CD4-positive, CD25-positive, alpha-beta regulatory T cell (primary cell): ENCODE measurements around the gene SPRED2. TPM values are rescaled to one million over a fixed set of nuclear protein-coding genes. Genes with fewer than 3 reads are reported as not detected.

Experiments used
- ATAC-seq, 2 donors: fragments of 150-1000 bp; cut with Tn5 transposase; one replicate each; pipeline ENCODE4 v1.10.0; 2021; ENCODE audit warnings: low read depth in 2 of 2, moderate number of reproducible peaks in 2 of 2, moderate library complexity in 1 of 2
- DNase-seq, 3 donors: peaks; one replicate each; pipeline versions ENCODE4 v3.0.0 to v3.0.0-alpha.2; 2012 to 2022; ENCODE audit warnings: mixed read lengths in 1 of 3
- H3K27ac ChIP-seq: one replicate; pipeline ENCODE4 v1.7.0; 2013; ENCODE audit warnings: mild to moderate bottlenecking, low read length; ENCODE audit not compliant: insufficient read depth, poor library complexity, severe bottlenecking
- H3K27me3 ChIP-seq: one replicate; pipeline ENCODE4 v1.7.0; 2013; ENCODE audit warnings: low read length; ENCODE audit not compliant: control insufficient read depth, insufficient read depth
- H3K36me3 ChIP-seq: one replicate; pipeline ENCODE4 v1.7.0; 2013; ENCODE audit warnings: mild to moderate bottlenecking, low read length, moderate library complexity; ENCODE audit not compliant: control insufficient read depth, insufficient read depth
- H3K4me1 ChIP-seq: 2 replicates; pipeline ENCODE4 v1.7.0; 2013; ENCODE audit warnings: mild to moderate bottlenecking, low read length; ENCODE audit not compliant: insufficient read depth, control insufficient read depth, poor library complexity, severe bottlenecking
- H3K4me3 ChIP-seq: one replicate; pipeline ENCODE4 v1.7.0; 2013; ENCODE audit warnings: low read depth, mild to moderate bottlenecking, low read length, moderate library complexity
- H3K9me3 ChIP-seq, 2 experiments: 1 replicate in 1 of 2; 2 replicates in 1 of 2; pipeline ENCODE4 v1.7.0; 2013; ENCODE audit warnings: low read length in 2 of 2, mild to moderate bottlenecking in 1 of 2, moderate library complexity in 1 of 2; ENCODE audit not compliant: control insufficient read depth in 2 of 2
- H3K27ac Mint-ChIP-seq, 3 donors: one replicate each; pipeline ENCODE4 v1.8.0; 2020 to 2022; ENCODE audit warnings: mild to moderate bottlenecking in 3 of 3, mixed read lengths in 3 of 3, moderate library complexity in 2 of 3
- H3K27me3 Mint-ChIP-seq: one replicate; pipeline ENCODE4 v1.8.0; 2022; ENCODE audit warnings: mild to moderate bottlenecking, mixed read lengths
- H3K36me3 Mint-ChIP-seq: one replicate; pipeline ENCODE4 v1.8.0; 2020; ENCODE audit warnings: mixed read lengths
- H3K4me1 Mint-ChIP-seq, 4 donors: one replicate each; pipeline ENCODE4 v1.8.0; 2020 to 2022; ENCODE audit warnings: mixed read lengths in 4 of 4, mild to moderate bottlenecking in 1 of 4
- H3K4me3 Mint-ChIP-seq, 4 donors: one replicate each; pipeline ENCODE4 v1.8.0; 2020 to 2022; ENCODE audit warnings: mild to moderate bottlenecking in 4 of 4, mixed read lengths in 4 of 4, moderate library complexity in 3 of 4
- H3K9me3 Mint-ChIP-seq, 7 donors: one replicate each; pipeline ENCODE4 v1.8.0; 2020 to 2022; ENCODE audit warnings: mixed read lengths in 7 of 7, mild to moderate bottlenecking in 3 of 7, moderate library complexity in 2 of 7
- polyA plus RNA-seq, 4 donors: library from polyadenylated mRNA; unstranded; fragments of 300-500 nt; fragmentation: Illumina TruSeq; gene quantifications; one replicate each; pipeline ENCODE4 v1.2.3, GENCODE V29; 2021
- total RNA-seq: library from RNA; stranded (reverse); gene quantifications from one replicate; pipeline ENCODE4 v1.2.3, GENCODE V29; 2022

SPRED2 gene
- total and polyA plus RNA-seq, 5 donors from 2014 or later = 0.23 to 6.3 (median 1.1) TPM

GRCh38 chr2:65358678-65359400, 73.6 kb downstream of the SPRED2 start:
- Mint-ChIP-seq H3K9me3 (peaks cover 0 to 1% (median 0%) of the 10 kb centered on the region in 7 donors), H3K36me3 (no peaks in the 10 kb centered on the region), H3K27ac (peak overlapping the region in 1 of 3 donors; percentile 11), H3K27me3 (no peaks in the 10 kb centered on the region), H3K4me1 (peaks cover 0 to 22% (median 13%) of the 10 kb centered on the region in 4 donors), H3K4me3 (no peak overlapping the region)
- no peak overlapping the region for H3K27ac ChIP-seq
- no peak overlapping the region for H3K4me3 ChIP-seq
- H3K4me1 ChIP-seq = no peaks in the 10 kb centered on the region
- no peaks in the 10 kb centered on the region for H3K9me3 ChIP-seq
- ATAC-seq = no peak
- no peak for DNase-seq
- no peaks in the 10 kb centered on the region for H3K36me3 ChIP-seq
- no peaks in the 10 kb centered on the region for H3K27me3 ChIP-seq

DNA sequence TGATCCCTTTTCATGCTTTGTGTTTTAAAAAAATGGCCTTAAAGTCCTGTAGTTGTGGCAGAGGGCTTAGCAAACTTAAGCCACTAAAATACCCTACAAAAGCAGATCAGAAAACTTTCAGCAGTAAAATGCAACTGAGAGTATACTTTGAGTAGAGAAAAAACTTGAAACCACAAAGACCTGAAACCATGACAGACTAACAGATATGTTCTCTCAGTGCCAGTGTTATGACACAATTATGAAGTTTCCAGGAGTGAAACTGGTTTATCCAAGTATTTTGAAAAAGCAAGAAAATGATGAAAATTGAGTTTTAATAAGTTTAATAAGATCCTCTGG, 74.5 kb downstream of the SPRED2 start:
- Histone ChIP-seq H3K9me3 (no peaks in the 10 kb centered on the region), H3K27me3 (no peaks in the 10 kb centered on the region), H3K4me1 (no peaks in the 10 kb centered on the region), H3K27ac (no peak overlapping the region), H3K4me3 (no peak overlapping the region), H3K36me3 (no peaks in the 10 kb centered on the region)
- DNase-seq (peak in 1 of 3 donors; percentile 49), ATAC-seq (no peak)
- Mint-ChIP-seq H3K27me3 (no peaks in the 10 kb centered on the region), H3K9me3 (peaks cover 0 to 1% (median 0%) of the 10 kb centered on the region in 7 donors), H3K27ac (peak overlapping the region in 2 of 3 donors; percentile 11 to 16), H3K36me3 (no peaks in the 10 kb centered on the region), H3K4me1 (peaks cover 0 to 22% (median 13%) of the 10 kb centered on the region in 4 donors), H3K4me3 (no peak overlapping the region)

DNA sequence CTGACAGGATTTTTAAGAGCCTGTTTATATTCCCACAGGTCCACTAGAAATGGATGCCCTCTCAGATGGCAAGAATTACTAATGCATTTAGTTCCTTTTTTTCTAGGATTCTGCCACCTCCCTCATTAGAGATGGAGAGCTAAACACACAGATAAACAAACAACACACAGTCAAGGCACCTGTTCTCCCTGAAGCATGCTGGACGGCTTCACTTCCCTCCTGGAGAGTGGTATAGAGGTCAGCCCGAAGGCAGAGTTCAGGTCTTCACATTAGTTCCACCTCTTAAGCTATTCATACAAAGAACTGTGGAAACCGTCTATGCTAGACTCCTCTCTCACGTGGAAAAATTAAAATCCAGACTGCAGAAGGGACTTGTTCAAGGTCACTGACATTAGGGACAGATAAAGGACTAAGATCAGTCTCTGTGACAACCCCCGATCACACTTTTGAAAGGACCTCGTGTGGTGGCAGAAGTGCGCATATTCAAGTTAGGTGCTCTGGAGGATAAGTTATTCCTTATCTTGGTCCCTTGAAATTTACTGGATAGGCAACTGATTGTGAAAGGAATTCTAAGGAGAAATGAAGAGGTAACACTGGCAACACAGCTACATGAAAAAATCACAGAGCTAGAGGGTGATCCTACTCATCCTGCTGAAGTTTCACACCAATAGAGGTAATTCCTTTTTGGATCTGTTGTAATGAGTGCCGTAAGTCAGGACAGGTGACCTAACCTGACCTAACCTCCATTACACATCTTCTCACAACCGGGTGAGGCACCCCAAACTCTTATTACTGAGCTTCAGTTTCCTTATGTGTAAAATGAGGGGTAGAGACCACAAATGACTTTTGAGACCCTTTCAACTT, 75.1 kb downstream of the SPRED2 start:
- Mint-ChIP-seq H3K27ac (peak overlapping the region in 2 of 3 donors; percentile 11 to 16), H3K4me3 (no peak overlapping the region), H3K9me3 (peaks cover 0 to 1% (median 0%) of the 10 kb centered on the region in 7 donors), H3K27me3 (no peaks in the 10 kb centered on the region), H3K4me1 (peaks cover 0 to 22% (median 13%) of the 10 kb centered on the region in 4 donors), H3K36me3 (no peaks in the 10 kb centered on the region)
- Histone ChIP-seq H3K27me3 (no peaks in the 10 kb centered on the region), H3K36me3 (no peaks in the 10 kb centered on the region), H3K4me3 (no peak overlapping the region), H3K27ac (no peak overlapping the region), H3K4me1 (no peaks in the 10 kb centered on the region), H3K9me3 (no peaks in the 10 kb centered on the region)
- DNase-seq (no peak), ATAC-seq (no peak)

- Mint-ChIP-seq H3K4me1 (peaks cover 0 to 7% (median 6%) of the 10 kb centered on the region in 4 donors), H3K27me3 (no peaks in the 10 kb centered on the region), H3K4me3 (no peak overlapping the region), H3K36me3 (no peaks in the 10 kb centered on the region), H3K27ac (no peak overlapping the region), H3K9me3 (peaks cover 0 to 1% (median 0%) of the 10 kb centered on the region in 7 donors)
- ATAC-seq (no peak), DNase-seq (no peak)
- Histone ChIP-seq H3K36me3 (no peaks in the 10 kb centered on the region), H3K27ac (no peak overlapping the region), H3K9me3 (no peaks in the 10 kb centered on the region), H3K4me3 (no peak overlapping the region), H3K4me1 (no peaks in the 10 kb centered on the region), H3K27me3 (no peaks in the 10 kb centered on the region)
Measured at GRCh38 chr2:65355186-65355831, 77.1 kb downstream of the SPRED2 start.

DNA sequence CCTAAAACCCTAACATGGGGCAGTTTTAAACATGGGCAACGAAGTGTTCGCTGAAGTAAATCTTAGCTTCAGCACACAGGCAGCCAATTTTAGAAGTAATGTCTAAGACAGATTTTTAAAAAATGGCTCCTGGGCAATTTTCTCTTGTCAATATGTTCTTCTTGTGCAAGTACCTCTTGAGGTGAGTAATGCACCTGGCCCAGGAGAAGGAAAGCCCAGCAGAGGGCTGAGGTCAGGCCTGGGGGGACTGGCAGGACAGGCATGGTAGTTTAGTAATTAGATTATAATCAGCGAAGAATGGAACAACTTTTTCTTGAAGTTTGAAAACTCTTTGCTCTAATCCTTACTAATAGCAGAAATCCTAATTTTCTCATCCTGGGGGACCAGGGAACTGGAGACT, 77.6 kb downstream of the SPRED2 start:
- Mint-ChIP-seq H3K9me3 (no peaks in the 10 kb centered on the region), H3K27ac (no peak overlapping the region), H3K4me1 (peaks cover 0 to 9% (median 5%) of the 10 kb centered on the region in 4 donors), H3K36me3 (no peaks in the 10 kb centered on the region), H3K4me3 (no peak overlapping the region), H3K27me3 (no peaks in the 10 kb centered on the region)
- DNase-seq (no peak), ATAC-seq (no peak)
- Histone ChIP-seq H3K36me3 (no peaks in the 10 kb centered on the region), H3K27ac (no peak overlapping the region), H3K4me1 (no peaks in the 10 kb centered on the region), H3K9me3 (no peaks in the 10 kb centered on the region), H3K27me3 (no peaks in the 10 kb centered on the region), H3K4me3 (no peak overlapping the region)

DNA sequence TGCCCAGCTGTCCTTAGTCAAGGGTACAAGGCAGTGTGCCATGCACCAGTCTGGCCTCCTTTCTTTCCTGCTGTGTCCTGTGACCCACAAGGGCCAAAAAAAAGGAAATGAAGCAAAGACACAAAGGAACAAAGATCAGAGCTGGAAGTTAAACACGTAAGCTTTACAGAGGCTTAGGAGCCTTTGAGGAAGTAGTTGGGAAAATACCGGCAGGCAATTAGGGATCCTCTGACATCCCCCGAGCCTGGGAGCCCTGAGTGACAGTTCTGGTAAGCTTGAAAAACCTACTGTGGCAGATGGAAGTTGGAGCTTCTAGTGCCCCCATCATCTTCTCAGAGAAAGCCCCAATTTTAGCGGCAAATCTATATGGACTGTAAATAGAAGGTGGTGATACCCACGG, 78.5 kb downstream of the SPRED2 start:
- H3K36me3 ChIP-seq = no peaks in the 10 kb centered on the region
- ATAC-seq = no peak
- no peaks in the 10 kb centered on the region for H3K9me3 ChIP-seq
- H3K27me3 ChIP-seq = no peaks in the 10 kb centered on the region
- no peak overlapping the region for H3K4me3 ChIP-seq
- H3K4me1 ChIP-seq = no peaks in the 10 kb centered on the region
- H3K9me3 Mint-ChIP-seq = no peaks in the 10 kb centered on the region
- no peaks in the 10 kb centered on the region for H3K36me3 Mint-ChIP-seq
- H3K4me3 Mint-ChIP-seq = no peak overlapping the region
- H3K27me3 Mint-ChIP-seq = no peaks in the 10 kb centered on the region
- DNase-seq = no peak
- H3K27ac Mint-ChIP-seq = no peak overlapping the region
- no peak overlapping the region for H3K27ac ChIP-seq
- H3K4me1 Mint-ChIP-seq = peaks cover 0 to 9% (median 5%) of the 10 kb centered on the region in 4 donors

GRCh38 chr2:65353046-65353445, 79.4 kb downstream of the SPRED2 start:
- H3K36me3 Mint-ChIP-seq = no peaks in the 10 kb centered on the region
- no peaks in the 10 kb centered on the region for H3K9me3 Mint-ChIP-seq
- H3K27ac ChIP-seq = no peak overlapping the region
- H3K27me3 ChIP-seq = no peaks in the 10 kb centered on the region
- ATAC-seq = no peak
- no peaks in the 10 kb centered on the region for H3K36me3 ChIP-seq
- no peaks in the 10 kb centered on the region for H3K9me3 ChIP-seq
- H3K4me1 ChIP-seq = no peaks in the 10 kb centered on the region
- no peak overlapping the region for H3K4me3 Mint-ChIP-seq
- no peak overlapping the region for H3K4me3 ChIP-seq
- H3K27me3 Mint-ChIP-seq = no peaks in the 10 kb centered on the region
- H3K27ac Mint-ChIP-seq = no peak overlapping the region
- DNase-seq = no peak
- peaks cover 0 to 6% (median 5%) of the 10 kb centered on the region in 4 donors for H3K4me1 Mint-ChIP-seq
